ENCODE measurements around the gene ARHGAP10.

The ARHGAP10 gene

DNA sequence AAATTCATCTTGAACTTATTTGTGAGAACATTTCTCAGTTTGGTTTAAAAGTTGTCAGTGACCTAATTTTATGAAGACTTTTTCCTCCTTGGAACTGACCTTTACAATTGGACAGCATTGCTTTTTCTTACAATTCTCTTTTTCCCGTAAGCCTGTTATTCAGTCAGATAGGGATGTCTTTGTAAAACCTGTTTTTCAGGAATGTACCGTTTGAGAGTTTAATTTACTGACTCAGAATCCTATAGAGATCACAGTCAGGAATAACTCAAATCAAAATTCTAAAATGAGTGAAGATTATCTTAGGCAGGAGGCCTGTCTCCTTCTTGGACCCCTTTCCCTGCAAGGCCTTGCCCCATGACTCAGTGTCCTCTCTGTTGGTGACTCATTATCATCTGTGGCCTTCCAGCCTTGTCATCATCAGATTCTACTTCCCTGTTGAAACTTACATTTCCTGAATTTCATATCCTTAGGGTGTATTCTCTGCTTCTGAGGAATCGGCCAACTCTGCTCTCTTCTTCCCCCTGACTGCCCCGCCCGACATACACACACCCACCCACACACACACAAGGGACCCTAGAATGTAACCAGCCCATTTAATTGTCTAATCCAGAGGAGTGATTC, 99.8 kb downstream of the ARHGAP10 start:
- DNase-seq, result no peak
- Histone ChIP-seq H3K4me2 (ENCODE audit: low read depth, low read length) (no peak overlapping the region), H3F3A (ENCODE audit: insufficient read depth, low read length) (no peaks in the 10 kb centered on the region)

DNA sequence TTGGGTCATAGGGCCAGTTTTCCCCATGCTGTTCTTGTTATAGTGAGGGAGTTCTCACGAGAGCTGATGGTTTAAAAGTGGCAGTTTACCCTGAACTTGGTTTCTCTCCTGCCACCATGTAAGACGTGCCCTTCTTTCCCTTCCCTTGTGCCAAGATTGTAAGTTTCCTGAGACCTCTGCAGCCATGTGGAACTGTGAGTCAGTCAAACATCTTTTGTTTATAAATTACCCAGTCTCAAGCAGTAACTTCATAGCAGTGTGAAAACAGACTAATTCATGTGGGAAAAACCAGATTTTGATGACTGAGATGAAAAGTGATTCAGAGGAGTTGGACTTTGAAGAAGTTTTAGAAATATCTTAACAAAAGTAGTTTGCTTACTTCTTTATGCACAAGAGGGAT, 101.4 kb downstream of the ARHGAP10 start:
- H3F3A ChIP-seq (ENCODE audit: insufficient read depth, low read length), result no peaks in the 10 kb centered on the region
- H4K20me1 ChIP-seq (ENCODE audit: insufficient read depth, low read length), result no peaks in the 10 kb centered on the region
- no peak for DNase-seq
- TF ChIP-seq CTCF (IDR thresholded peaks at IDR 0.05; ENCODE audit: low read length) (no peak), EZH2 (optimal IDR thresholded peaks at IDR 0.05; ENCODE audit: low read depth, low read length) (no peak), EZH2phosphoT487 (IDR thresholded peaks at IDR 0.05; ENCODE audit: low read length) (no peak)
- H3K4me3 ChIP-seq (ENCODE audit: low read length), result no peak overlapping the region
- H3K9me2 ChIP-seq (replicated peaks; ENCODE audit: insufficient read depth, low read length), result no peaks in the 10 kb centered on the region
- no peaks in the 10 kb centered on the region for H3K4me1 ChIP-seq (ENCODE audit: low read length)
- H2AFZ ChIP-seq (ENCODE audit: low read length), result no peak overlapping the region
- H3K36me3 ChIP-seq (replicated peaks; ENCODE audit: insufficient read depth, low read length), result no peaks in the 10 kb centered on the region
- no peak overlapping the region for H3K9ac ChIP-seq (ENCODE audit: low read length)
- no peak overlapping the region for H3K4me2 ChIP-seq (ENCODE audit: low read depth, low read length)
- H3K9me3 ChIP-seq (replicated peaks; ENCODE audit: insufficient read depth, low read length), result no peaks in the 10 kb centered on the region
- H3K27ac ChIP-seq (ENCODE audit: low read length), result no peak overlapping the region
- H3K79me2 ChIP-seq (ENCODE audit: low read length), result peaks cover 17% of the 10 kb centered on the region
- no peaks in the 10 kb centered on the region for H3K27me3 ChIP-seq (replicated peaks; ENCODE audit: insufficient read depth, low read length)

More for the DNA sequence above, 99.8 kb downstream of the ARHGAP10 start:
- Histone ChIP-seq H3K9ac (ENCODE audit: low read length) (no peak overlapping the region), H3K27ac (ENCODE audit: low read length) (no peak overlapping the region), H3K36me3 (replicated peaks; ENCODE audit: insufficient read depth, low read length) (no peaks in the 10 kb centered on the region), H3K9me2 (replicated peaks; ENCODE audit: insufficient read depth, low read length) (no peaks in the 10 kb centered on the region), H3K9me3 (replicated peaks; ENCODE audit: insufficient read depth, low read length) (no peaks in the 10 kb centered on the region), H3K4me3 (ENCODE audit: low read length) (no peak overlapping the region), H2AFZ (ENCODE audit: low read length) (no peak overlapping the region), H3K79me2 (ENCODE audit: low read length) (peaks cover 17% of the 10 kb centered on the region), H4K20me1 (ENCODE audit: insufficient read depth, low read length) (no peaks in the 10 kb centered on the region), H3K4me1 (ENCODE audit: low read length) (no peaks in the 10 kb centered on the region), H3K27me3 (replicated peaks; ENCODE audit: insufficient read depth, low read length) (no peaks in the 10 kb centered on the region)
- TF ChIP-seq EZH2 (optimal IDR thresholded peaks at IDR 0.05; ENCODE audit: low read depth, low read length), result no peak
- TF ChIP-seq CTCF (IDR thresholded peaks at IDR 0.05; ENCODE audit: low read length), result no peak
- TF ChIP-seq EZH2phosphoT487 (IDR thresholded peaks at IDR 0.05; ENCODE audit: low read length), result no peak

DNA sequence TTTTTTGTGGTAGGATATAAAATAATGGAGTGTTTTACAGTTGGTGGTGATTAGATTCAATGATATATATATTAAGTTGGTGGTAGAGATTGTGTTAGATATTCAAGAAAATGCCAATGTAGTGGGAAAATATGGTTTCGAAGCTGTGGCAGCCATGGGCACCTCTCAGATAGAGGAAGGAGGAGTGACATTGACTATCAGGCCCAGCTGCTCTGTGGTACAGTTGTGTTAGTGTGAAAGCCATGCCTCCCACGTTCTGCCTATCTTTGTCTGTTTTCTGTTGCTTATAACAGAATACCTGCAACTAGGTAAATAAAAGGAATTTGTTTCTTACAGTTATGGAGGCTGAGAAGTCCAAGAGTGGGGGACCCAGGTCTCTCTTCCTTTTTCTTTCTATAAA, 101.9 kb downstream of the ARHGAP10 start:
- Histone ChIP-seq H3K9me2 (replicated peaks; ENCODE audit: insufficient read depth, low read length) (no peaks in the 10 kb centered on the region), H3K27me3 (replicated peaks; ENCODE audit: insufficient read depth, low read length) (no peaks in the 10 kb centered on the region), H3F3A (ENCODE audit: insufficient read depth, low read length) (no peaks in the 10 kb centered on the region), H3K4me2 (ENCODE audit: low read depth, low read length) (no peak overlapping the region), H3K4me1 (ENCODE audit: low read length) (no peaks in the 10 kb centered on the region), H4K20me1 (ENCODE audit: insufficient read depth, low read length) (no peaks in the 10 kb centered on the region), H3K27ac (ENCODE audit: low read length) (no peak overlapping the region), H3K9ac (ENCODE audit: low read length) (no peak overlapping the region), H3K9me3 (replicated peaks; ENCODE audit: insufficient read depth, low read length) (no peaks in the 10 kb centered on the region), H2AFZ (ENCODE audit: low read length) (no peak overlapping the region), H3K79me2 (ENCODE audit: low read length) (peaks cover 17% of the 10 kb centered on the region), H3K36me3 (replicated peaks; ENCODE audit: insufficient read depth, low read length) (no peaks in the 10 kb centered on the region), H3K4me3 (ENCODE audit: low read length) (no peak overlapping the region)
- no peak for TF ChIP-seq CTCF (IDR thresholded peaks at IDR 0.05; ENCODE audit: low read length)
- no peak for TF ChIP-seq EZH2phosphoT487 (IDR thresholded peaks at IDR 0.05; ENCODE audit: low read length)
- no peak for TF ChIP-seq EZH2 (optimal IDR thresholded peaks at IDR 0.05; ENCODE audit: low read depth, low read length)
- no peak for DNase-seq

All from MM.1S (cell line).